Measurements from ENCODE around the gene WDR12.

- TF ChIP-seq MAX (IDR thresholded peaks at IDR 0.05) (no peak), CTCF (IDR thresholded peaks at IDR 0.05) (no peak), EP300 (IDR thresholded peaks at IDR 0.05) (no peak)
Observed at GRCh38 chr2:202885190-202885589, 26.3 kb downstream of the WDR12 start.

Data from A549 (cell line).